Amygdala (tissue), 56 donors: ENCODE data around the gene CDK10.
"Not testable (repeated sequence)": the region's sequence is repeated elsewhere in the genome, so short reads cannot be mapped to it uniquely, and the experiment has no call there.

ENCODE experiments used
- DNase-seq, 56 donors: peaks; one replicate each; lab custom pipeline; 2025; lab: John Stamatoyannopoulos, UW

CDK10 gene

GRCh38 chr16:89664238-89664637 lies 22.3 kb upstream of the CDK10 start:
- DNase-seq: not testable (repeated sequence)

- peak in 11 of 56 donors; percentile 14 to 59 (median 24) for DNase-seq
Measured at GRCh38 chr16:89667000-89667399, 19.5 kb upstream of the CDK10 start.

GRCh38 chr16:89667633-89668032 lies 18.9 kb upstream of the CDK10 start:
- no peak for DNase-seq

- no peak for DNase-seq
Measured at GRCh38 chr16:89668790-89669158, 17.7 kb upstream of the CDK10 start.

GRCh38 chr16:89669755-89670154 lies 16.7 kb upstream of the CDK10 start:
- DNase-seq: no peak

- DNase-seq: peak in 1 of 56 donors; percentile 26
Measured at GRCh38 chr16:89670496-89671431, 15.7 kb upstream of the CDK10 start.

- DNase-seq: not testable (repeated sequence)
Measured at GRCh38 chr16:89671565-89671964, 14.9 kb upstream of the CDK10 start.

GRCh38 chr16:89672177-89672941 lies 14.1 kb upstream of the CDK10 start:
- no peak for DNase-seq

- no peak for DNase-seq
Measured at GRCh38 chr16:89678258-89678657, 8.2 kb upstream of the CDK10 start.

GRCh38 chr16:89685916-89686315 lies 573 bp upstream of the CDK10 start:
- no peak for DNase-seq

GRCh38 chr16:89687092-89687940 lies 827 bp downstream of the CDK10 start:
- DNase-seq: peak in 1 of 56 donors; percentile 64

- no peak for DNase-seq
Measured at GRCh38 chr16:89688395-89688794, 1.9 kb downstream of the CDK10 start.

- DNase-seq: no peak
Measured at GRCh38 chr16:89689142-89689541, 2.7 kb downstream of the CDK10 start.

- DNase-seq: not testable (repeated sequence)
Measured at GRCh38 chr16:89689621-89690020, 3.1 kb downstream of the CDK10 start.

GRCh38 chr16:89690392-89690901 lies 4.0 kb downstream of the CDK10 start:
- DNase-seq: no peak

GRCh38 chr16:89691231-89691985 lies 4.9 kb downstream of the CDK10 start:
- DNase-seq: no peak

GRCh38 chr16:89691986-89692569 lies 5.6 kb downstream of the CDK10 start:
- DNase-seq: no peak

- DNase-seq: no peak
Measured at GRCh38 chr16:89693289-89693731, 6.8 kb downstream of the CDK10 start.
